Measurements from ENCODE around the gene PPP2R1B. TPM values are rescaled to one million over a fixed set of nuclear protein-coding genes. Genes with fewer than 3 reads are reported as not detected.

The PPP2R1B gene
- total RNA-seq, 3 donors from 2014 or later (not counting 1 experiment from before 2014, with no cell fraction given): 32.6 to 41.4 (median 40.8) TPM

GRCh38 chr11:111759778-111760407, 6.3 kb downstream of the PPP2R1B start:
- peaks cover 13 to 16% of the 10 kb centered on the region in 2 donors for H3K4me1 Mint-ChIP-seq
- ATAC-seq (no peak), DNase-seq (no peak)
- no peaks in the 10 kb centered on the region for H3K9me3 Mint-ChIP-seq
- no peak for TF ChIP-seq CTCF (IDR thresholded peaks at IDR 0.05)
- intact Hi-C loops (cut with micrococcal nuclease): no loop called here
- no peak overlapping the region for H3K27ac Mint-ChIP-seq
- H3K4me3 Mint-ChIP-seq: no peak overlapping the region
- peaks cover 6% of the 10 kb centered on the region for H3K36me3 Mint-ChIP-seq
- 94% methylated on average over 4 of the region's 5 CpGs for WGBS (ENCODE audit: insufficient coverage)
- Histone ChIP-seq H3K9me3 (ENCODE audit: control insufficient read depth, insufficient read depth, low read length) (no peaks in the 10 kb centered on the region), H3K4me1 (ENCODE audit: control insufficient read depth, insufficient read depth, low read length) (no peaks in the 10 kb centered on the region), H3K4me3 (ENCODE audit: low read length) (no peak overlapping the region), H3K27ac (ENCODE audit: low read length) (no peak overlapping the region), H3K36me3 (ENCODE audit: control insufficient read depth, insufficient read depth, low read length) (peaks cover 47% of the 10 kb centered on the region), H3K27me3 (ENCODE audit: control insufficient read depth, insufficient read depth, low read length) (no peaks in the 10 kb centered on the region)
- no peaks in the 10 kb centered on the region for H3K27me3 Mint-ChIP-seq (ENCODE audit: low read depth in 2 of 2)

- peaks cover 8 to 12% of the 10 kb centered on the region in 2 donors for H3K4me1 Mint-ChIP-seq
- no peaks in the 10 kb centered on the region for H3K27me3 Mint-ChIP-seq (ENCODE audit: low read depth in 2 of 2)
- intact Hi-C loops (cut with micrococcal nuclease): no loop called here
- TF ChIP-seq CTCF (IDR thresholded peaks at IDR 0.05): no peak
- no peak for ATAC-seq
- Histone ChIP-seq H3K27ac (ENCODE audit: low read length) (no peak overlapping the region), H3K27me3 (ENCODE audit: control insufficient read depth, insufficient read depth, low read length) (no peaks in the 10 kb centered on the region), H3K9me3 (ENCODE audit: control insufficient read depth, insufficient read depth, low read length) (no peaks in the 10 kb centered on the region), H3K4me1 (ENCODE audit: control insufficient read depth, insufficient read depth, low read length) (no peaks in the 10 kb centered on the region), H3K4me3 (ENCODE audit: low read length) (no peak overlapping the region), H3K36me3 (ENCODE audit: control insufficient read depth, insufficient read depth, low read length) (peaks cover 52% of the 10 kb centered on the region)
- DNase-seq: no peak
- H3K27ac Mint-ChIP-seq: no peak overlapping the region
- no peak overlapping the region for H3K4me3 Mint-ChIP-seq
- no peaks in the 10 kb centered on the region for H3K9me3 Mint-ChIP-seq
- peaks cover 6% of the 10 kb centered on the region for H3K36me3 Mint-ChIP-seq
These were observed 6.8 kb downstream of the PPP2R1B start for GRCh38 chr11:111759376-111759775.

GRCh38 chr11:111756097-111756496, 10.1 kb downstream of the PPP2R1B start:
- no peak overlapping the region for H3K4me3 Mint-ChIP-seq
- Histone ChIP-seq H3K9me3 (ENCODE audit: control insufficient read depth, insufficient read depth, low read length) (no peaks in the 10 kb centered on the region), H3K4me1 (ENCODE audit: control insufficient read depth, insufficient read depth, low read length) (no peaks in the 10 kb centered on the region), H3K27ac (ENCODE audit: low read length) (no peak overlapping the region), H3K4me3 (ENCODE audit: low read length) (no peak overlapping the region), H3K27me3 (ENCODE audit: control insufficient read depth, insufficient read depth, low read length) (no peaks in the 10 kb centered on the region), H3K36me3 (ENCODE audit: control insufficient read depth, insufficient read depth, low read length) (peaks cover 70% of the 10 kb centered on the region)
- ATAC-seq (no peak), DNase-seq (no peak)
- H3K4me1 Mint-ChIP-seq: no peaks in the 10 kb centered on the region
- no peaks in the 10 kb centered on the region for H3K9me3 Mint-ChIP-seq
- over 99% methylated on average over 6 of the region's 6 CpGs for WGBS (ENCODE audit: insufficient coverage)
- TF ChIP-seq CTCF (IDR thresholded peaks at IDR 0.05): no peak
- H3K36me3 Mint-ChIP-seq: peaks cover 6% of the 10 kb centered on the region
- intact Hi-C loops (cut with micrococcal nuclease): no loop called here
- H3K27ac Mint-ChIP-seq: no peak overlapping the region
- H3K27me3 Mint-ChIP-seq (ENCODE audit: low read depth in 2 of 2): no peaks in the 10 kb centered on the region

GRCh38 chr11:111749646-111750045, 16.5 kb downstream of the PPP2R1B start:
- peaks cover 0 to 8% of the 10 kb centered on the region in 2 donors for H3K4me1 Mint-ChIP-seq
- H3K27ac Mint-ChIP-seq: no peak overlapping the region
- Histone ChIP-seq H3K4me3 (ENCODE audit: low read length) (no peak overlapping the region), H3K27me3 (ENCODE audit: control insufficient read depth, insufficient read depth, low read length) (no peaks in the 10 kb centered on the region), H3K9me3 (ENCODE audit: control insufficient read depth, insufficient read depth, low read length) (no peaks in the 10 kb centered on the region), H3K36me3 (ENCODE audit: control insufficient read depth, insufficient read depth, low read length) (peaks cover 74% of the 10 kb centered on the region), H3K4me1 (ENCODE audit: control insufficient read depth, insufficient read depth, low read length) (no peaks in the 10 kb centered on the region), H3K27ac (ENCODE audit: low read length) (no peak overlapping the region)
- ATAC-seq: no peak
- intact Hi-C loops (cut with micrococcal nuclease): no loop called here
- DNase-seq: no peak
- no peaks in the 10 kb centered on the region for H3K9me3 Mint-ChIP-seq
- peaks cover 19% of the 10 kb centered on the region for H3K36me3 Mint-ChIP-seq
- H3K4me3 Mint-ChIP-seq: no peak overlapping the region
- no peak for TF ChIP-seq CTCF (IDR thresholded peaks at IDR 0.05)
- no peaks in the 10 kb centered on the region for H3K27me3 Mint-ChIP-seq (ENCODE audit: low read depth in 2 of 2)

Data from natural killer cell (primary cell).